ENCODE data around the gene TSFM.

GRCh38 chr12:57755454-57756372 lies 26.9 kb upstream of the TSFM start:
- TF ChIP-seq CTCF (conservative IDR thresholded peaks at IDR 0.05 in 1 of 2, IDR thresholded peaks at IDR 0.05 in 1 of 2; ENCODE audit: low read depth in 1 of 2, low read length in 2 of 2), result no peak
- peak; percentile 85 for TF ChIP-seq EZH2 (IDR thresholded peaks at IDR 0.05; ENCODE audit: low read length, missing control alignments)

Data from fibroblast of lung (primary cell).